ENCODE results near the gene SLC12A7. TPM values are rescaled to one million over a fixed set of nuclear protein-coding genes. Genes with fewer than 3 reads are reported as not detected.

The SLC12A7 gene
- total RNA-seq, 1 experiment from 2014 or later: 6.3 TPM

- intact Hi-C loops (cut with micrococcal nuclease): no loop called here
- CTCF ChIA-PET: no interaction called here
- TF ChIP-seq CTCF (IDR thresholded peaks at IDR 0.05; ENCODE audit: unreplicated experiment): no peak
- no peaks in the 10 kb centered on the region for H3K36me3 Mint-ChIP-seq (ENCODE audit: insufficient read depth, unreplicated experiment)
- DNase-seq (ENCODE audit: unreplicated experiment): no peak
- POLR2A ChIA-PET: no interaction called here
- H3K9me3 Mint-ChIP-seq (ENCODE audit: unreplicated experiment): no peaks in the 10 kb centered on the region
- no TSS peak for BruUV-seq (replicated peaks)
- no peaks in the 10 kb centered on the region for H3K27me3 Mint-ChIP-seq (ENCODE audit: insufficient read depth, unreplicated experiment)
- no peak overlapping the region for H3K27ac Mint-ChIP-seq (ENCODE audit: low read depth, unreplicated experiment)
- no peak overlapping the region for H3K4me3 Mint-ChIP-seq (ENCODE audit: unreplicated experiment)
- no peaks in the 10 kb centered on the region for H3K4me1 Mint-ChIP-seq (ENCODE audit: insufficient read depth, unreplicated experiment)
Observed at GRCh38 chr5:1021136-1021968, 90.5 kb downstream of the SLC12A7 start.

- intact Hi-C loops (cut with micrococcal nuclease): no loop called here
- TF ChIP-seq CTCF (IDR thresholded peaks at IDR 0.05; ENCODE audit: unreplicated experiment): no peak
- no peaks in the 10 kb centered on the region for H3K27me3 Mint-ChIP-seq (ENCODE audit: insufficient read depth, unreplicated experiment)
- POLR2A ChIA-PET: no interaction called here
- H3K9me3 Mint-ChIP-seq (ENCODE audit: unreplicated experiment): no peaks in the 10 kb centered on the region
- CTCF ChIA-PET: no interaction called here
- no peaks in the 10 kb centered on the region for H3K36me3 Mint-ChIP-seq (ENCODE audit: insufficient read depth, unreplicated experiment)
- DNase-seq (ENCODE audit: unreplicated experiment): no peak
- no peak overlapping the region for H3K4me3 Mint-ChIP-seq (ENCODE audit: unreplicated experiment)
- H3K4me1 Mint-ChIP-seq (ENCODE audit: insufficient read depth, unreplicated experiment): no peaks in the 10 kb centered on the region
- no TSS peak for BruUV-seq (replicated peaks)
- no peak overlapping the region for H3K27ac Mint-ChIP-seq (ENCODE audit: low read depth, unreplicated experiment)
Observed at GRCh38 chr5:1020452-1020961, 91.4 kb downstream of the SLC12A7 start.

GRCh38 chr5:1019001-1019905 is 92.6 kb downstream of the SLC12A7 start:
- no peak overlapping the region for H3K4me3 Mint-ChIP-seq (ENCODE audit: unreplicated experiment)
- H3K27ac Mint-ChIP-seq (ENCODE audit: low read depth, unreplicated experiment): no peak overlapping the region
- ChIA-PET POLR2A (interaction anchor here (0.7 kb wide), 1 partner anchor 13 kb away, joined by 3 read pairs; no protein-coding TSS in a partner anchor), CTCF (interaction anchor here (0.8 to 1.2 kb wide), 2 partner anchors 9 to 29 kb away, joined by 3 read pairs; no protein-coding TSS in a partner anchor)
- no peaks in the 10 kb centered on the region for H3K27me3 Mint-ChIP-seq (ENCODE audit: insufficient read depth, unreplicated experiment)
- H3K4me1 Mint-ChIP-seq (ENCODE audit: insufficient read depth, unreplicated experiment): no peaks in the 10 kb centered on the region
- H3K36me3 Mint-ChIP-seq (ENCODE audit: insufficient read depth, unreplicated experiment): no peaks in the 10 kb centered on the region
- DNase-seq (ENCODE audit: unreplicated experiment): no peak
- TF ChIP-seq CTCF (IDR thresholded peaks at IDR 0.05; ENCODE audit: unreplicated experiment): no peak
- H3K9me3 Mint-ChIP-seq (ENCODE audit: unreplicated experiment): no peaks in the 10 kb centered on the region
- no TSS peak for BruUV-seq (replicated peaks)
- intact Hi-C loops (cut with micrococcal nuclease): no loop called here

GRCh38 chr5:1018596-1018995 is 93.3 kb downstream of the SLC12A7 start:
- no peak for DNase-seq (ENCODE audit: unreplicated experiment)
- no TSS peak for BruUV-seq (replicated peaks)
- Mint-ChIP-seq H3K27me3 (ENCODE audit: insufficient read depth, unreplicated experiment) (no peaks in the 10 kb centered on the region), H3K36me3 (ENCODE audit: insufficient read depth, unreplicated experiment) (no peaks in the 10 kb centered on the region), H3K9me3 (ENCODE audit: unreplicated experiment) (no peaks in the 10 kb centered on the region), H3K27ac (ENCODE audit: low read depth, unreplicated experiment) (no peak overlapping the region), H3K4me1 (ENCODE audit: insufficient read depth, unreplicated experiment) (no peaks in the 10 kb centered on the region), H3K4me3 (ENCODE audit: unreplicated experiment) (no peak overlapping the region)
- ChIA-PET CTCF (interaction anchor here (0.8 to 1.2 kb wide), 2 partner anchors 8 to 28 kb away, joined by 3 read pairs; no protein-coding TSS in a partner anchor), POLR2A (no interaction called here)
- intact Hi-C loops (cut with micrococcal nuclease): no loop called here
- no peak for TF ChIP-seq CTCF (IDR thresholded peaks at IDR 0.05; ENCODE audit: unreplicated experiment)

Data from MCF 10A (cell line).